H9 (cell line): ENCODE measurements around the gene SEC14L5. TPM values are rescaled to one million over a fixed set of nuclear protein-coding genes. Genes with fewer than 3 reads are reported as not detected.

Source experiments
- DNase-seq: peaks from one replicate; pipeline ENCODE4 v3.0.0-alpha.2; 2017
- H2AFZ ChIP-seq: one replicate; pipeline ENCODE4 v1.6.1; 2013; ENCODE audit warnings: mild to moderate bottlenecking, low read length, control low read depth, moderate library complexity
- H2AK5ac ChIP-seq: 2 replicates; pipeline ENCODE4 v1.6.1; 2013; ENCODE audit warnings: low read length, control low read depth, mixed read lengths; ENCODE audit not compliant: insufficient read length
- H2BK120ac ChIP-seq: one replicate; pipeline ENCODE4 v1.6.1; 2013; ENCODE audit warnings: low read depth, mild to moderate bottlenecking, low read length, control low read depth, inconsistent platforms; ENCODE audit not compliant: poor library complexity, severe bottlenecking
- H2BK12ac ChIP-seq: 2 replicates; pipeline ENCODE4 v1.6.1; 2013; ENCODE audit warnings: low read length, control low read depth, mixed read lengths, low read depth; ENCODE audit not compliant: insufficient read length
- H2BK15ac ChIP-seq: 2 replicates; pipeline ENCODE4 v1.6.1; 2013; ENCODE audit warnings: low read depth, low read length, control low read depth
- H2BK20ac ChIP-seq: one replicate; pipeline ENCODE4 v1.6.1; 2013; ENCODE audit warnings: low read depth, mild to moderate bottlenecking, low read length, control low read depth, inconsistent platforms; ENCODE audit not compliant: poor library complexity, severe bottlenecking
- H2BK5ac ChIP-seq: 2 replicates; pipeline ENCODE4 v1.6.1; 2013; ENCODE audit warnings: low read length, control low read depth, mixed read lengths; ENCODE audit not compliant: insufficient read length
- H3K14ac ChIP-seq: 2 replicates; pipeline ENCODE4 v1.6.1; 2013; ENCODE audit warnings: low read length, control low read depth; ENCODE audit not compliant: insufficient read depth
- H3K18ac ChIP-seq: 2 replicates; pipeline ENCODE4 v1.6.1; 2013; ENCODE audit warnings: low read depth, mild to moderate bottlenecking, mixed read lengths, low read length, control low read depth; ENCODE audit not compliant: insufficient read length
- H3K23ac ChIP-seq: 2 replicates; pipeline ENCODE4 v1.6.1; 2013; ENCODE audit warnings: low read length, control low read depth, mixed read lengths, low read depth; ENCODE audit not compliant: insufficient read length
- H3K23me2 ChIP-seq: 2 replicates; pipeline ENCODE4 v1.6.1; 2013; ENCODE audit warnings: low read depth, mild to moderate bottlenecking, mixed read lengths, low read length, control low read depth; ENCODE audit not compliant: insufficient read length, poor library complexity, severe bottlenecking
- H3K27ac ChIP-seq: 2 replicates; pipeline ENCODE4 v1.5.1; 2013; ENCODE audit warnings: low read length, control low read depth, mixed read lengths, low read depth; ENCODE audit not compliant: insufficient read length
- H3K27me3 ChIP-seq: 2 replicates; pipeline ENCODE4 v1.6.1; 2013; ENCODE audit warnings: low read length, control low read depth, inconsistent platforms; ENCODE audit not compliant: insufficient read depth
- H3K4ac ChIP-seq: 2 replicates; pipeline ENCODE4 v1.6.1; 2013; ENCODE audit warnings: low read depth, mild to moderate bottlenecking, control low read depth, inconsistent platforms, low read length, moderate library complexity
- H3K4me1 ChIP-seq: 2 replicates; pipeline ENCODE4 v1.6.1; 2013; ENCODE audit warnings: low read length, control low read depth, inconsistent platforms; ENCODE audit not compliant: insufficient read depth
- H3K4me2 ChIP-seq: 2 replicates; pipeline ENCODE4 v1.6.1; 2013; ENCODE audit warnings: low read length, control low read depth, mixed read lengths; ENCODE audit not compliant: insufficient read length, insufficient read depth
- H3K56ac ChIP-seq: 2 replicates; pipeline ENCODE4 v1.6.1; 2013; ENCODE audit warnings: low read depth, mild to moderate bottlenecking, mixed read lengths, low read length, control low read depth; ENCODE audit not compliant: insufficient read length
- H3K79me1 ChIP-seq: 2 replicates; pipeline ENCODE4 v1.6.1; 2013; ENCODE audit warnings: low read depth, mild to moderate bottlenecking, moderate library complexity, low read length, control low read depth, inconsistent platforms; ENCODE audit not compliant: insufficient read depth, poor library complexity, severe bottlenecking
- H3K79me2 ChIP-seq: 2 replicates; pipeline ENCODE4 v1.6.1; 2013; ENCODE audit warnings: low read length, control low read depth, inconsistent platforms; ENCODE audit not compliant: insufficient read depth
- H3K9ac ChIP-seq: 2 replicates; pipeline ENCODE4 v1.6.1; 2013; ENCODE audit warnings: low read length, control low read depth, mixed read lengths; ENCODE audit not compliant: insufficient read length; ENCODE audit errors: extremely low read depth
- H3K9me3 ChIP-seq: one replicate; pipeline ENCODE4 v1.6.1; 2013; ENCODE audit warnings: low read depth, low read length, inconsistent platforms; ENCODE audit not compliant: control insufficient read depth
- H3T11ph ChIP-seq: one replicate; pipeline ENCODE4 v1.6.1; 2013; ENCODE audit warnings: mild to moderate bottlenecking, low read length, control low read depth, inconsistent platforms
- H4K20me1 ChIP-seq: one replicate; pipeline ENCODE4 v1.6.1; 2013; ENCODE audit not compliant: control insufficient read depth, insufficient read length, insufficient read depth
- H4K5ac ChIP-seq: 2 replicates; pipeline ENCODE4 v1.6.1; 2013; ENCODE audit warnings: low read depth, mild to moderate bottlenecking, mixed read lengths, low read length, control low read depth; ENCODE audit not compliant: insufficient read length
- H4K8ac ChIP-seq: replicated peaks from 2 replicates; pipeline ENCODE4 v1.6.1; 2013; ENCODE audit warnings: low read length, control low read depth, mixed read lengths, low read depth; ENCODE audit not compliant: insufficient read length
- H4K91ac ChIP-seq: 2 replicates; pipeline ENCODE4 v1.6.1; 2013; ENCODE audit warnings: low read depth, mild to moderate bottlenecking, moderate library complexity, mixed read lengths, low read length, control low read depth; ENCODE audit not compliant: insufficient read length
- H3K27ac Mint-ChIP-seq, 3 experiments: 2 replicates in 2 of 3; 3 replicates in 1 of 3; pipeline ENCODE4 v1.8.0; 2020 to 2021; ENCODE audit warnings: mixed read lengths in 3 of 3, mild to moderate bottlenecking in 1 of 3, moderate library complexity in 1 of 3
- H3K27me3 Mint-ChIP-seq: 2 replicates; pipeline ENCODE4 v1.8.0; 2021; ENCODE audit warnings: low read depth, mild to moderate bottlenecking, moderate library complexity, mixed read lengths
- H3K36me3 Mint-ChIP-seq, 3 experiments: 2 replicates in 2 of 3; 3 replicates in 1 of 3; pipeline ENCODE4 v1.8.0; 2020 to 2021; ENCODE audit warnings: low read depth in 3 of 3, mixed read lengths in 3 of 3; ENCODE audit not compliant: insufficient read depth in 1 of 3
- H3K4me1 Mint-ChIP-seq, 2 experiments: 2 replicates each; pipeline ENCODE4 v1.8.0; 2020; ENCODE audit warnings: mixed read lengths in 2 of 2
- H3K4me3 Mint-ChIP-seq, 2 experiments: 2 replicates in 1 of 2; 3 replicates in 1 of 2; pipeline ENCODE4 v1.8.0; 2020 to 2021; ENCODE audit warnings: mild to moderate bottlenecking in 2 of 2, mixed read lengths in 2 of 2, moderate library complexity in 1 of 2
- H3K9me3 Mint-ChIP-seq, 2 experiments: 2 replicates in 1 of 2; 3 replicates in 1 of 2; pipeline ENCODE4 v1.8.0; 2020; ENCODE audit warnings: mild to moderate bottlenecking in 2 of 2, mixed read lengths in 2 of 2, moderate library complexity in 1 of 2
- WGBS: extraction: QIAGEN DNeasy Blood & Tissue Kit; methylation state at CpG from one replicate; pipeline ENCODE4 v1.1.7; 2013; ENCODE audit warnings: missing lambda C conversion rate, low lambda C conversion rate, mixed read lengths; ENCODE audit not compliant: insufficient read length; ENCODE audit errors: extremely low coverage; 5-methylcytosine and 5-hydroxymethylcytosine counted together
- total RNA-seq: library from RNA; stranded (reverse); gene quantifications from 2 replicates; pipeline ENCODE4 v1.2.1, GENCODE V29; 2021
- TF ChIP-seq, protein P1 (sequence below): fragments of 200-600 bp; sonication (generic); conservative IDR thresholded peaks from 3 replicates; pipeline ENCODE4 v1.8.0; 2021; ENCODE audit warnings: antibody characterized with exemption, mild to moderate bottlenecking

The SEC14L5 gene
- total RNA-seq, 1 experiment from 2014 or later = 4.1 TPM

DNA sequence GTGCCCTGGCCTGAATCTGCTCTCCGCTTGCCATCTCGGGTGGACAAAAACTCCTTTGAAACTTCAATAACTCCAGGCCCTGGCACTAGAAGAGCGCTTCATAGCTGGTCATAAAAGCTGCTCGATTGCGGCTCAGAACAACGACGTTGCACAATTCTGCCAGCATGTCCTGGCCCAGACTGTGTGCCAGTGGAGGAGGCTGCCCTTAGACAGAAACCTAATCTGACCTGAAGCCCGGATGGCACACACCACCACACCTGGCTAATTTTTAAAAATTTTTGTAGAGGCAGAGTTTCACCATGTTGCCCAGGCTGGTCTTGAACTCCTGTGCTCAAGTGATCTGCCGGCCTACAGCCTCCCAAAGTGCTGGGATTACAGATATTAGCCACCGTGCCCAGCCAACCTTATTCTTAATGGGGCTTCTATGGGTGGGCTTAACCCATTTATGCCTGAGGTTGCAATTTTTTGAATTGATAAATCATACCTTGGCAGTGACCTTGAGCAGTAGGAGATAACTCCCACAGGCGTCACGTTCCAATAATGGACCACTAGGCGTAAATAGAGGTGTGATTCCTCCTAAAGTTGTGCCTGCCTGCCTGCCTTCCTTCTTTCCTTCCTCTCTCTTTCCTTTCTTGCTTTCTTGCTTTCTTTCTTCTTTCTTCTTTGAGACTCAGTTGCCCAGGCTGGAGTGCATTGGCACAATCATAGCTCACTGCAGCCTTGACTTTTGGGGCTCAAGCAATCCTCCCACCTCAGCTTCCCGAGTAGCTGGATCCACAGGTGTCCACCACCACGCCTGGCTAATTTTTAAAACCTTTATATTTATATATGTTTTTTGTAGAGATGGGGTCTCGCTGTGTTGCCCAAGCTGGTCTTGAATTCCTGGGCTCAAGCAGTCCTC is 20.1 kb upstream of the SEC14L5 start:
- DNase-seq = no peak
- no peak overlapping the region for H3K4ac ChIP-seq
- no peak overlapping the region for H2BK120ac ChIP-seq
- no peak overlapping the region for H2BK20ac ChIP-seq
- Mint-ChIP-seq H3K27me3 (0 out of 2 replicates have a peak, but pooled peaks cover 2% of the 10 kb centered on the region), H3K27ac (no peak overlapping the region; a peak in 1 of 7 replicates), H3K9me3 (no peaks in the 10 kb centered on the region), H3K36me3 (no peaks in the 10 kb centered on the region; a peak in 1 of 7 replicates), H3K4me3 (peak overlapping the region; percentile 46 to 76), H3K4me1 (peaks cover 20 to 31% of the 10 kb centered on the region in 2 experiments)
- H3K9ac ChIP-seq = no peak overlapping the region
- peak overlapping the region; percentile 12 for H3K4me2 ChIP-seq
- H3K79me2 ChIP-seq = no peaks in the 10 kb centered on the region
- H2BK5ac ChIP-seq = no peak overlapping the region
- TF ChIP-seq, protein P1, sequence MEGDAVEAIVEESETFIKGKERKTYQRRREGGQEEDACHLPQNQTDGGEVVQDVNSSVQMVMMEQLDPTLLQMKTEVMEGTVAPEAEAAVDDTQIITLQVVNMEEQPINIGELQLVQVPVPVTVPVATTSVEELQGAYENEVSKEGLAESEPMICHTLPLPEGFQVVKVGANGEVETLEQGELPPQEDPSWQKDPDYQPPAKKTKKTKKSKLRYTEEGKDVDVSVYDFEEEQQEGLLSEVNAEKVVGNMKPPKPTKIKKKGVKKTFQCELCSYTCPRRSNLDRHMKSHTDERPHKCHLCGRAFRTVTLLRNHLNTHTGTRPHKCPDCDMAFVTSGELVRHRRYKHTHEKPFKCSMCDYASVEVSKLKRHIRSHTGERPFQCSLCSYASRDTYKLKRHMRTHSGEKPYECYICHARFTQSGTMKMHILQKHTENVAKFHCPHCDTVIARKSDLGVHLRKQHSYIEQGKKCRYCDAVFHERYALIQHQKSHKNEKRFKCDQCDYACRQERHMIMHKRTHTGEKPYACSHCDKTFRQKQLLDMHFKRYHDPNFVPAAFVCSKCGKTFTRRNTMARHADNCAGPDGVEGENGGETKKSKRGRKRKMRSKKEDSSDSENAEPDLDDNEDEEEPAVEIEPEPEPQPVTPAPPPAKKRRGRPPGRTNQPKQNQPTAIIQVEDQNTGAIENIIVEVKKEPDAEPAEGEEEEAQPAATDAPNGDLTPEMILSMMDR = no peak
- no peak overlapping the region for H4K8ac ChIP-seq
- peaks cover 8% of the 10 kb centered on the region for H3K23me2 ChIP-seq
- H3K23ac ChIP-seq = no peak overlapping the region
- no peak overlapping the region for H3K56ac ChIP-seq
- no peak overlapping the region for H3K14ac ChIP-seq
- H3K79me1 ChIP-seq = no peaks in the 10 kb centered on the region
- H3T11ph ChIP-seq = no peak overlapping the region
- H3K4me1 ChIP-seq = peaks cover 6% of the 10 kb centered on the region
- no peak overlapping the region for H2AFZ ChIP-seq
- no peaks in the 10 kb centered on the region for H3K27me3 ChIP-seq
- WGBS = no CpG with 5 or more reads among the region's 16 CpGs
- H4K5ac ChIP-seq = no peak overlapping the region
- H2BK12ac ChIP-seq = no peak overlapping the region
- H3K18ac ChIP-seq = no peak overlapping the region
- no peak overlapping the region for H2BK15ac ChIP-seq
- H2AK5ac ChIP-seq = no peak overlapping the region
- no peak overlapping the region for H3K27ac ChIP-seq
- H4K20me1 ChIP-seq = no peaks in the 10 kb centered on the region
- H4K91ac ChIP-seq = no peak overlapping the region
- no peaks in the 10 kb centered on the region for H3K9me3 ChIP-seq
